Stomach (tissue), 4 donors: ENCODE results near the gene ZNF41.

ENCODE experiments used
- CTCF ChIP-seq, 7 experiments: fragments of 450-650 bp in 4 of 7; fragments of 200-600 bp in 3 of 7; sonication (generic) in 3 of 7; IDR thresholded peaks; one replicate each; pipeline ENCODE4 v1.5.1; 2016 to 2019; ENCODE audit warnings: antibody characterized with exemption in 7 of 7, control low read depth in 2 of 7, mild to moderate bottlenecking in 1 of 7
- POLR2A ChIP-seq, 4 donors: fragments of 450-650 bp; IDR thresholded peaks; one replicate each; pipeline ENCODE4 v1.6.1; 2016; ENCODE audit warnings: antibody characterized with exemption in 4 of 4, control low read depth in 2 of 4, mild to moderate bottlenecking in 1 of 4, moderate library complexity in 1 of 4

- peak in 1 of 7 experiments; percentile 6 for TF ChIP-seq CTCF (IDR thresholded peaks at IDR 0.05)
- TF ChIP-seq POLR2A (IDR thresholded peaks at IDR 0.05) = no peak
Observed at GRCh38 chrX:47482512-47483305, at the start of gene ZNF41.
